Heart left ventricle (tissue), 13 donors: Measurements from ENCODE around the gene MRPS18A.

Experiments used
- POLR2A ChIP-seq, 2 donors: fragments of 450-650 bp; IDR thresholded peaks; one replicate each; pipeline ENCODE4 v1.6.1; 2017; ENCODE audit warnings: antibody characterized with exemption in 2 of 2, mild to moderate bottlenecking in 2 of 2, moderate library complexity in 2 of 2
- TF ChIP-seq, protein P1 (sequence below), 12 donors: fragments of 200-600 bp; sonication (generic) in 4 of 12; IDR thresholded peaks; one replicate each; pipeline versions ENCODE4 v1.5.0 to v1.8.0; 2018 to 2022; ENCODE audit warnings: antibody characterized with exemption in 12 of 12, mild to moderate bottlenecking in 5 of 12
- donor health status: ischemic (EF 13 %, LVEDD 7.1; RV severe dilation, severe dysfunction).
- donor health status: DM: no; HTN: yes; CAD: no.
- donor health status: DM: no; HTN: no; CAD: no.
- donor health status: ischemic (EF 25% LVEDD 6.9; RV normal size, moderate dysfunction).
- donor health status: ischemic (EF 25% LVEDD 5.7; RV mildly dilated, moderate dysfunction).
- donor health status: ischemic (EF 35%, LVEDD 5.7; RV mildly dilated, moderate dysfunction).
- donor health status: nonischemic (EF 11% LVEDD 7.7; RV severe dilation, severe dysfunction).
- donor health status: DM: yes; HTN: yes; CAD: no.
- donor health status: PGD.
- donor health status: ischemic (EF 29% LVEDD 5.4; RV normal size, mild dysfunction).
- donor health status: nonischemic (EF 23%, LVEDD 6.1; RV moderate dilation, normal function).

DNA sequence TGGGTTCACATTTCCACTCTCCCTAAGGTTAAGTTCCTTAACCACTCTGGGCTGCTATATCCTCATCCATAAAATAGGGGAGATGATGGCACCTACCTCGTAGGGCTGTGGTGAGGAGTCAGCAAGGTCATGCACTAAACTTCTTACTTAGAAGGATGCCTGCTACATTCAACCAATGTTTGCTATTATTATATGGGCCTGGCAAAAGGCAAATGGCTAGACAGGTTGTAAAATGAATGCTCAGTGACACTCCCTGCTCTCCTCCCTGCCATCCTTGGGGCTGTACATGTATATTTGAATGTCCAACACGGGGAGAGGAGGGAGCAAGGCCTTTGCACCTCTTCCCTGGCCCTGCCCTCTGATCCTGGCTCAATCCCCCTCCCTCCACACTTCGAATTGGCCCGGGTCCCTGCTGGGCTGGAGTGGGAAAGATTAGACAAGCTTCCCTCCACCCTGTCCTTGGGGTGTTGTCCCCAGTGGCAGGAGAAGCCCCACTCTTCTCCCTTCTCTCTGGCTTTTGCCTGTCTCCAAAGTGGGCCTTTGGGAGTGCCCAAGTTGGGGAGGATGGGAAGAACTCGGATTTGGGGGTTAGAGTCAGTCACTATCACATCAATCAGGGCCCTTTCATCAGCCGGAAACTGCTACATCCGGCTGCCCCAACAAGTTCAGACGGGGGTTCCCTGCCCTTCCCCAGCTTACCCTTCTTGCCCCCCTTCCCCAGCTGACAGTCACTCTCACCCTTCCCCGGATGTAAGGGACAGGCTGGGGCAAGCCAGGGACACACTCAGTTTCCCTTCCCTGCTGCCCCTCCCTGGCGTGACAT, 46.1 kb upstream of the MRPS18A start:
- TF ChIP-seq, protein P1, sequence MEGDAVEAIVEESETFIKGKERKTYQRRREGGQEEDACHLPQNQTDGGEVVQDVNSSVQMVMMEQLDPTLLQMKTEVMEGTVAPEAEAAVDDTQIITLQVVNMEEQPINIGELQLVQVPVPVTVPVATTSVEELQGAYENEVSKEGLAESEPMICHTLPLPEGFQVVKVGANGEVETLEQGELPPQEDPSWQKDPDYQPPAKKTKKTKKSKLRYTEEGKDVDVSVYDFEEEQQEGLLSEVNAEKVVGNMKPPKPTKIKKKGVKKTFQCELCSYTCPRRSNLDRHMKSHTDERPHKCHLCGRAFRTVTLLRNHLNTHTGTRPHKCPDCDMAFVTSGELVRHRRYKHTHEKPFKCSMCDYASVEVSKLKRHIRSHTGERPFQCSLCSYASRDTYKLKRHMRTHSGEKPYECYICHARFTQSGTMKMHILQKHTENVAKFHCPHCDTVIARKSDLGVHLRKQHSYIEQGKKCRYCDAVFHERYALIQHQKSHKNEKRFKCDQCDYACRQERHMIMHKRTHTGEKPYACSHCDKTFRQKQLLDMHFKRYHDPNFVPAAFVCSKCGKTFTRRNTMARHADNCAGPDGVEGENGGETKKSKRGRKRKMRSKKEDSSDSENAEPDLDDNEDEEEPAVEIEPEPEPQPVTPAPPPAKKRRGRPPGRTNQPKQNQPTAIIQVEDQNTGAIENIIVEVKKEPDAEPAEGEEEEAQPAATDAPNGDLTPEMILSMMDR (IDR thresholded peaks at IDR 0.05): no peak
- no peak for TF ChIP-seq POLR2A (IDR thresholded peaks at IDR 0.05)
